GM21737 (cell line): ENCODE data around the gene MAP2K7.

ENCODE experiments used
- ATAC-seq: cut with Tn5 transposase; IDR thresholded peaks from one replicate; pipeline ENCODE4 v1.9.1; 2021; ENCODE audit warnings: mild to moderate bottlenecking, moderate library complexity; ENCODE audit not compliant: unreplicated experiment

Gene MAP2K7

DNA sequence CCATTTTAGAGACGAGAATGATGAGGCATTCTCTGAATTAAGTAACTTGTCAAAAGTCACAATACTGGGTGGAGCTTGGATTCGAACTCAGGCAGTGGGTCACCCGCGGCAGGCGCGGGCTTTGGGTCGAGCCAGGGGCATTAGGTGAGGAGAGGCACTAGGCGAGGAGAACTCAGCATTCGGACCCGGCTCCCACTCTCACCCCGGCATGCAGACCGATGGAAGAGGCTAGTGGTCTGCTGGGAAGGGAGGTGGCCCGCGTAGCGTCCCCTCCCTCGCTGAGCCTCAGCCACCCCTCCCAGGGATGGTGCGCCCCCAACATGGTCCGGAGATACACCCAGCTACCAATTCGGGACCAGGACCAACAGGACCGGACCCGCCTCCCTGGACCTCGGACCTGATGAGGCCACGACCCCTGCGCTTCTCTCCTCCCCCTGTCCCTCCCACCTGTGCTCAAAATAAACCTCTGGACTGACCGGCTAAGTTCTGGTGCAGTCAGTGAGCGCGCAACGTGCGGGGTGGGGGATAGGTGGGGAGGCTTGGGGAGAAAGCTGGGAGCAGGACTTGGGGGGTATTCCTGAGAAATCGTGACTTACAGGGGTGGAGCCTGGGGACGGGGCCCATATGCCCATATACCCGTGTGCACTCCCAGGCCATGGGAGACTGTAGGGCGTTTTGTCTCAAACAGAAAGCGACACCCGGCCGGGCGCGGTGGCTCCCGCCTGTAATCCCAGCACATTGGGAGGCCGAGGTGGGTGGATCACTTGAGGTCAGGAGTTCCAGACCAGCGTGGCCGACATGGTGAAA is 15.1 kb downstream of the MAP2K7 start:
- no peak for ATAC-seq

DNA sequence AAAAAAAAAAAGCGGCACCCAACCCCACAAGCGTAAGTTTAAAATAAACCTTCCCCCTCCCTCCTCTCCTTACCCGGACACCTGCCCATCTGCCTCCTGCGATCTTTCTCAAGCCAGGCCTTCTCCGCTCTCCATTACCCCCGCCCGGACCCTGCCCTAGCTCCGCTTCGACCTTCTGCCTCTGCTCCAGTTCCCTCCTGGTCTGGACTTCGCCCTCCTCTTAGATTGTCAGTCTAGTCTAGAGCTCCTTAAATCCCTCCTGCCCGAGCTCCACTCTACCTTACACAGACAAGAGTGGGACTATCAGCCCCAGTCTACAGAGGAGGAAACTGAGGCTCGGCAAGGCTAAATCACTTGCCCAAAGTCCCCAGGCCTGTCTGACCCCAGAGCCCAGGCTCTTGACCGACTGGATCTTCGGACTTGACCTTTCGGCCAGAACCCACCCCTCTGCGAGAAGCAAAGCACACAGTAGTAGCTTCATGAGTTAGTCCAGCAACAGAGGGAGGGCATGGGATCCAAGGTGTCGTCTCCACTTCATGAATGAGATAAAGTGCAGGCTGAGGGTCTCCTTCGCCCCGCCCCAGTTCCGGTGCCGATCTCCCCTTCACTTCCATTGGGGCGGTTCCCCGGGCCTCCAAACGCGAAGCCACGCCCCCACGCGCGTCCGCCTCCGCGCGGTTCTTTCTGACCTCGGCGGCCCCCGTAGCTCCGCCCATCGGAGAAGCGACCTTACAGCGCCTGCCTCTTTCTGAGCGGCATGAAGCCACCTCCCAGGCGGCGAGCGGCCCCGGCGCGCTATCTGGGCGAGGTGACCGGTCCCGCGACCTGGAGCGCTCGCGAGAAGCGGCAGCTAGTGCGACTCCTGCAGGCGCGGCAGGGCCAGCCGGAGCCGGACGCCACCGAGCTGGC is 16.2 kb downstream of the MAP2K7 start, which contains the start of gene SNAPC2:
Gene SNAPC2 (plus strand): TSS at position 729 of the 909 bp plus-strand sequence. CDS start 29 bp downstream, at position 758.
- ATAC-seq, result peak; percentile 48

DNA sequence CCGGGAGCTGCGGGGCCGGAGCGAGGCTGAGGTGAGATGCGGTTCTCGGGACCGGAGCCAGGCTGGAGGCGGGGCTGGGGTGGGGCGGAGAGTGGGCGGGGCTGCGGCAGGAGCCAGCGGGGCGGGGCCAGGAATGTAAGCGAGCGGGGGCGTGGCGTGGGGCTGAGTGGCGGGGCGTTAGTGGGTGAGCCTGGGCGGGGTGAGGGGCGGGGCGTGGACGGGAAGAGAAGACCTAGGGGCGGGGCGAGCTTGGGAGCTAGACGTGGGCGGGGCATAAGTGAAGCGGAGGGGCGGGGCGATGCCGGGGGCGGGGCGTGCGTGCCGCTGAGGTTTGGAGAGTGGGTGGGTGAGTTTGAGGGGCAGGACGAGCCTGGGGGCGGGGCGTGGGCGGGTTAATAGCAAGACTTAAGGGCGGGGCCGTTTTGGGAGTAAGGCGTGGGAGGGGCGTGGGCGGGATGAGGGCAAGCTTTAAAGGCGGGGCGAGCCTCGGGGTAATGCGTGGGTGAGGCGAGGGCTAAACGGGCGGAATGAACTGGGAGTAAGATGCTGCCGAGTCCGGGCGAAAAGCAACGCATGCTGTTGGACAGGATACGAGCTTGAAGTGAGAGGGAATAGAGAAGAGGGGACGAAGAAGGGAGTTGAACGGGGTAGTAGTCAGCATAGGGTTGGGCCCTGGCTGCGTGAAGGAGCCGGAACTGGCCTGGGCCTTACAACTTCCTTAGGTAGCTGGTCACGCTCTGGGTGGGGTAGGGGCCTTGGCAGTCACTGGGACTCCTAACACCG is 17.0 kb downstream of the MAP2K7 start:
- ATAC-seq, result peak; percentile 37

DNA sequence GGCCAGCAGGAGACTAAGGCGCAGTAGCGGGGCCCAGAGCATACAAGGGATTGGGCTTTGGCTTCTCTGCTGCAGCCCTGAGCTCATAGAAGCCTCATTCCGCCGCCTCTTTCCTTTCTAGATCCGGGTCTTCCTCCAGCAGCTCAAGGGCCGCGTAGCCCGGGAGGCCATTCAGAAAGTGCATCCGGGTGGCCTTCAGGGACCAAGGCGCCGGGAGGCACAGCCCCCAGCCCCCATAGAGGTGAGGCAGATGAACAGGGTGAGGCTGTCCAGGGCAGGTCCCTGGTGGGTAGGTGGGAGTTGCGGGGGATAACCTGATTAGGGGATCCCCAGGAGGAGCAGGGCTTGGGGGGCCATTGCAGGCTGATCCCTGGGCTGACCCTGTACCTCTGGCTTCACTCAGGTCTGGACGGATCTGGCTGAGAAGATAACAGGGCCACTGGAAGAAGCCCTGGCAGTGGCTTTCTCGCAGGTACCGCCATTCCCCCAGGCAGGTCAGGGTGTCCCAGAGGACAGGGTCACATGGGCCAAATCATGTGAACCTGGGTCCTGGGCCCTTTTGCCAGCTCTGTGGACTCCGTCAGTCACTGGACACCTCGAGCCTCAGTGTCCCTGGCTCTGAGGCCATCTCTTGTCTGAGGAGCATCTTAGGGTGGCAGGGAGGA is 17.8 kb downstream of the MAP2K7 start:
- ATAC-seq, result no peak

DNA sequence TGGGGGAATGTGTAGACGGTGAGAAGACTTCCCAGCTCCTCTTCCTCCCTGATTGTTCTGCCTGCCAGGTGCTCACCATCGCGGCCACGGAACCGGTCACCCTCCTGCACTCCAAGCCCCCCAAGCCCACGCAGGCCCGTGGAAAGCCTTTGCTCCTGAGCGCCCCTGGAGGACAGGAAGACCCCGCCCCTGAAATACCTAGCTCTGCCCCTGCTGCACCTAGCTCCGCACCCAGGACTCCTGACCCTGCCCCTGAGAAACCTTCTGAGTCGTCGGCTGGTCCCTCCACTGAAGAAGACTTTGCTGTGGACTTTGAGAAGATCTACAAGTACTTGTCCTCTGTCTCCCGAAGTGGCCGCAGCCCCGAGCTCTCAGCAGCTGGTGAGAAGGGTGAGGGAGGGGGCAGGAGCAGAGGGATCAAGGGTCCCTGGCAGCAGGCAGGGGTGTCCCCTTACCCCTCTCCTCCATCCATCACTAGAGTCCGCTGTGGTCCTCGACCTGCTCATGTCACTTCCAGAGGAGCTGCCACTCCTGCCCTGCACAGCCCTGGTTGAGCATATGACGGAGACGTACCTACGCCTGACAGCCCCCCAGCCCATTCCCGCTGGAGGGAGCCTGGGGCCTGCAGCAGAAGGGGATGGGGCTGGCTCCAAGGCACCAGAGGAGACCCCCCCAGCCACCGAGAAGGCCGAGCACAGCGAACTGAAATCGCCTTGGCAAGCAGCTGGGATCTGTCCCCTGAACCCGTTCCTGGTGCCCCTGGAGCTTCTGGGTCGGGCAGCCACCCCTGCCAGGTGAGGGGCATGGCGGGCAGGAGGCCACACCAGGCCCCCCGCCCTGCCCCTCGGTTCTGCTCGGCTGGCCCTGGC is 18.5 kb downstream of the MAP2K7 start:
- ATAC-seq, result no peak

DNA sequence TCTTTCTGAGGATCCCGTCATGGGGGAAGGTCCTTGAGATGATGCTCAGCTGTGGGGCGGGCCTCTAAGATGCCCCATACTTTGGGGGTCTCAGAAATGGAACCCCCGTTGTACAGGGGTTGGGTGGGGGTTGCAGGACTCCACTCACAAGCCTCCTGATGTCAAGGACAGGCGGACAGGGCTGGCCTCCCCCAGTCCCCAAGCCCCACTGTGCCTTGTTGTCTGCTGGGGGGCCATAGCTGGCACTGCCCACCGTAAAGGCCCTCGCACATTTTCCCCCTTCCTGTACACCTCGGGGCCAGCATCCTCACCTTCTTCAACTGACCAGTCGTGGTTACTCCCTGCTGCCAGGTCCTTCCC is 19.1 kb downstream of the MAP2K7 start:
- ATAC-seq, result no peak

DNA sequence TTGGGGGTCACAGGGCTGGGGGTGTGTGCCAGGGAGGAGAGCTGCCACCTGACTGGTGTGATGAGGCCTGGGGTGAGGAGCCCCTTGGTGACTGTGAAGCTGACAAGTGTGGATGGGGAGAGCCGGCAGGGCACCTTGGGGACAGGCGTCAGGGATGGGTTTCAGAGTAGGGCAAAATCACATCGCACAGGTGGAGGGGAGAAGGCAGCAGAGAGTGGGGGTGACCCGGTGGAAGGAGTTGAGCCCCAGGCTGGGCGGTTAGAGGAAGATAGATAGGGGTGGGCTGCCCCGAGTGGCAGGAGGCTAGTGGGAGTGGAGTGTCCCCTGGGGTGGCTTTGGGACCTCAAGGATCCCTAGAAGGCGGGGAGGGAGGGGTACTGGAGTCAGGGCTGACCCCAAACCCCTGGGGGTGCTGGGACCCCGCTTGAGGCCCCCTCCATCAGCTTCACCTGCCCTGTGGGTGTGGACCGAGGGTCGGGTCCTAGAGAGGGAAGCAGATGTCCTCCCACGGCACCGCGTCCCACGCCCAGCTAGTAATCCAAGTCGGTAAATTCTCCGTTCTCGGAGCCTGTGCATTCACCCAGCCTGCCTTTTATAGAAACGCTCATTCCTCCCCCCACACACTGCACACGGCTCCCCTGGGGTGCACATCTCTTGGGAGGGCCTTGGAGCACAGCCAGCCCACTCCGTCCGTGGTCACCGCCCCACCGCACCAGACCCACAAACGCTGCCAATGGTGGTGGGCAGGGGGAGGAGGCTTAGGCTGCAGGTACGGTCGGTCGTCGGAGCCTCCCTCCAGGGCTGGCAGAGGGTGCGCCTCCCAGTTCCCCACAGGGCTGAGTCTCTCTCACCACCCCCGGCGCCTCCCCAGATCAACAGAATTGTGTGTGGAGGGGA is 19.9 kb downstream of the MAP2K7 start:
- ATAC-seq, result no peak

DNA sequence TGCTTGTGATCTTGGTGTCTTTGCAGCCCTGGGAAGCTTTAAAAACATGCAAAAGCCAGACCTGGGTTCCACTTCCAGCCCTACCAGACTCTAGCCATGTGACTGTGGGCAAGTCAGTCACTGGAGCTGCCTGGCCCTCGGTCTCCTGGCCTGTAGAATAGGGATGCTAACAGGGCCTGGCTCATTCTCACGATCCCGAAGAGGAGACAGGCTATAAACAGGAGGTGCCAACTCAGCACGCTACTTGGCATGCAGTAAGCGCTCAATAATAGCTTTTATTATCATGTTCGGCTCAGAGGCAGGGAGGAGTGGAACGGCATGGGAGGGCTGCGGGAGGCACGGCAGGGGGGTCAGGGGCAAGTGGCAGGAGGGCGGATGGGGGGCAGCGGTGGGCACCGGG is 20.6 kb downstream of the MAP2K7 start:
- ATAC-seq, result no peak

DNA sequence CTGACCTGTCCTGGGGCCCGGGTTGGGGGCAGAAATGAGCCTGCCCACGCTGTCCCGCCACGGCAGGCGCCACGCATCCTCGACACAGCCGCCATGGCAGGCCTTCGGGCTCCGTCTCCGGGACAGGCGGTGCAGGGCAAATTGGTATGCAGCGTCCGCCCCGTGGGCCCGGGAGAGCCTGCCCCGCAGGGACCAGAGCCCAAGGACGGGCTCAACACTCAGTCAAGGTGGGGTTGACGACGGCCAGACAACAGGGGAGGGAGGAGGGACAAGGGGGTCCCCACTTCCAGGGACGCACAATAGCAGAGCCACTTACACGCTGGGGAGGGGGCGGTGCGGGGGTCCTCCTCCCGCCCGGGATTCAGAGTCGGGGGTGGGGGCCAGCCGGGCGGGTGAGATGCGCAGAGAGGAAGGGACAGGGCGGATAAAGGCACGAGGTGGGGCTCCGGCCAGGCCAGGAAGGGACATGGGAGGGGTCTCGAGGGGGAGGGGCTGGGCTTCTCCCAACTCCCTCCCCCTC is 21.0 kb downstream of the MAP2K7 start:
- no peak for ATAC-seq

DNA sequence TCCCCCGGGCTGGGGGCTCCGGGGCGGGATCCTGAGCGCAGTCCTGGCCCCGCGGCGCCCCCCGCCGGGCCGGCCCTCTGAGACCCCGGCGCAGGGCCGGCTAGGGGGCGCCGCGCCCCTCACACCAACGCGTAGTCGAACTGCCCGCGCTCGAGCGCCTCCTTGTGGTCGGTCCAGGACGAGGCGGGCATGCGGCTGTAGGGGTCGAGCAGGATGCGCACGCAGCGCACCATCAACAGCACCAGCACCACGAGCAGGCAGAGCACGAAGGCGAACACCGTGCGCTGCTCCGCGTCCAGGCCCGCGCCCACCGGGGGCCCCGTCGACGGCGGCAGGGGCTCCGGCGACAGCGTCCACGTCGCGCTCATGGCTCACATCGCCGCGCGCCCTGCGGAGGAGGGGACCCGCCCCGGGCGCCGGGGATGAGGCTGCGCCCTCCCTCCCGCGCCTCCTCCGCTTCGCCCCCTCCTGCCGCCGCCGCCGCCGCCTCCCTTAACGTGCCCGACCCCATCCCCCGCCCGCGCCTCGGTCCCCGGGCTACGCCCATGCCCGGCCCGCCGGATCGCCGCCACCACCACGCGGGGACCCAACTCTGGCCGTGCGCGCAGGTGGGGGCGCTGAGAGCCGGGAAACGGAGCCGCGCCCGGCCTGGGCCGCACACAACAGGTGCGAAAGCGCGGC is 21.6 kb downstream of the MAP2K7 start:
- ATAC-seq, result no peak

DNA sequence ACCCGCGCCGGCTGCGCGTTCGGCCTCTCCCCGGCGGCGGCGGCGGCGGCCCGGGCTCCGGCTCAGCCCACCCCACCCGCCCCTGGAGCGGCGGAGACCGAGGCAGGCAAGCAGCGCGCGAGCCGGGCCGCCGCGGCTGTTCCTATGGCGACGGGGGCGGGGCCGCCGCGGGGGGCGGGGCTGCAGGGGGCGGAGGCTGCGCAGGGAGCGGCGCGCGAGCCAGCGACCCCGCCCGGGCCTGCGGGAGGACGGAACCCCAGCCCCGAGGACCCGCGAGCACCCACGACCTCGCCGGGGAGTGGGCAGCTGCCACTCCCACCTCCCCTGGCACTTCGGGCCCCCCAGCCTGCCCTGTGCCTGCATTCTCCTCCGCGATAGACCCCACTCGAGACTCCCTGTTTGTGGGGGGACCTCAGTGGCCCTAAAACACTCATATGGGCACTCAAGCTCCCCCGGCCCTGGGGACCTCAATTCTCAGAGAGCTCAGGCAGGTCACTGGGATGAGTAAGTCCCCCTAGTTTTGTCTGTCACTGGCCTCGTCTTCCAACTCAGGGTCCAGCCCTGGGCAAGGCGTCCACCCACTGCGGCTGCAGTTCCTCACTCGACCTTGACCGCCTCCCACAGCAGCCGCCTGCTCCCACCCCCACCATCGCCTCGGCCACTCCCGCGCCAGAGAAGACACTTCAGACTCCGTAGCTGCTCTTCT is 22.5 kb downstream of the MAP2K7 start, which contains the start of gene CTXN1:
Gene CTXN1 (minus strand): TSS at position 115 of the 706 bp plus-strand sequence. CDS start 597 bp downstream, outside the sequence.
- ATAC-seq, result no peak

DNA sequence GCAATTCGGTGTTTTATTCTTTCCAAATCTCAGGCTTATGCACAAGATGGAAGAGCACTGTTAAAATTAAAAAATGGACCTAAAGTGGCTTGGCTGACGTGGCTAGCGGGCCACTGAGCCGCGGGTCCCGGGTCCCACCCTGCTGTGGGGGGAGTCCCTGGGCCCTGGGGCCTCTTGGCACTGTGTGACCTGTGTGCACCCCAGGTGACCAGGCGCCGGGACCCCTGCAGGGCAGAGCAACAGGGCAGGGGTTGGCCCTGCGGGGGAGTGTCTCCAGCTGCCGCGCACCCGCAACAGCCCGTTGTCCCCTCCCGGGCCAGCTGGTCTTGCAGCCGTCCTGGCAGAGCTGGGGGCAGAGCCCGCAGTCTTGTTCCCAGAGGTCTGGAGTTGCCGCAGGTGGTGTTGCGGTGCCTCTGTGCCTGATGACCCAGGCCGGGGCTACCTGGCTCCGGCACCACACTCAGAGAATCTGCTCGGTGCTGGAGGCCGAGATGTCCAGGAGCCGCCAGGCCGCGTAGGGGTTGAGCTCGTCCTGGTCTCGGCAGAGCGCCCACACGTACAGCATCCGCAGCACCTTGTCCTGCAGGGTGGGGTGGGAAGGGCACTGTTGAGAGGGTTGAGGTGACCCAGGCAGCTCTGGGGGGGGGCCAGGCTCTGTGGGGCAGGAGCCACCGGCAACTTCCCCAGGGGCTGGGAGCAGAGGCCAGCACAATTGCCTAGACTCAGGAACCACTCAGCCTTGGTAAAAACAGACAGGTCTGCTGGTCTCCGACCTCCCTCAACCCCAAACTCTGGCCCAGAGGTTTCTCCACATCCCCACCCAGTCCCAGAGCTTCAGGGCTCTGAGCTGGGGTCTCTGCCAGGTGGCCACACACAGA is 23.3 kb downstream of the MAP2K7 start:
- no peak for ATAC-seq

DNA sequence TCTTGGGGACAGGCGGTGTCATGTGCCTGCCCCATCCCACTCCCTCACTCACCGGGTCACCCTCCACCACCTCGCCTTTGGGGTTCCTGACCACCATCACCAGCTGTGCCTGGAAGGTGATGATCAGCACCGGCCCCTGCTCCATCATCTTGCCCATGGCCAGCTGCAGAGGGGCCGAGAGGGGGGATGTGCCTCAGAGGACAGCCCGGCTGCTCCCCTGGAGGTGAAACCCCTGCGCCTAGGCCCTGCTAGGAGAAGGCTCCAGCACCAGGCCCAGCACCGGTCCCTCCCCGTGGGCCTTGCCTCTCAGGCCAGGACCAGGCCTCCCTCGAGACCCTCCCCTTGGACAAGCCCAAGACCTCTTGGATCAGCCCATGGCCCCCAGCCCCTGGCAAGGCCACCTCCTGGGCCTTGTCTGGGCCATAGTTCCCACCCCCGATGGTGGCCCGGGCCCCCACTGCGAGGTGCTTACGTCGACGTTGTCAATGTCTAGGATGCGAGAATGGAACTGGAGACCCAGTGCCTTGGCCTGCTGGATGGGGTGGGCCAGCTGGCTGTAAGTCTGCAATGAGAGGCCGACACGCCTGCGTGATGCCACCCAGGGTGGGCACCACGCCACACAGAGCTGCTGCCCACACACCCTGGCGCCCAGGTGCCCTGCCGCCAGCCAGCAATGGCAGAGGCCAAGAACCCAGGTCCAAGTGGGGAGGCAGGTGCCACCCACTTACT is 24.1 kb downstream of the MAP2K7 start:
- no peak for ATAC-seq

DNA sequence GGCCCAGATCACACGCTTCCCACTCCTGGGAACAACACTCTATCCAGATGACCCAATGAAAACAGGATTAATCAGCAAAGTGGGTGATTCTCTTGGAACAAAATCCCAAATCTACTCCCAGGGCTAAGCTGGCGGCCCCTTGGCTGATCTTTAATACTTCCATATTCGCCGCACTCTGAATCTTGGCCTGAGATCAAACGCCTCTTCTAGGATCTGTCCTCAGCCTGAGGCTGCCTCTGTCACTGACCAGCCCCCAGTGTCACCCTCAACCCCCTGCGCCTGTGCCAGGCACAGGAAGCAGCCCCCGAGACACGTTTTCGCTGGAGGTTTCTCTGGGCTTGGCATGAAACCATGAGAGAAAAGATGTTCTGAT is 24.6 kb downstream of the MAP2K7 start:
- ATAC-seq, result no peak
